ENCODE results near the gene SLFN14. TPM values are rescaled to one million over a fixed set of nuclear protein-coding genes. Genes with fewer than 3 reads are reported as not detected.

The SLFN14 gene
- total and polyA plus RNA-seq, 2 experiments from 2014 or later: 0.10 TPM; not detected in 1

DNA sequence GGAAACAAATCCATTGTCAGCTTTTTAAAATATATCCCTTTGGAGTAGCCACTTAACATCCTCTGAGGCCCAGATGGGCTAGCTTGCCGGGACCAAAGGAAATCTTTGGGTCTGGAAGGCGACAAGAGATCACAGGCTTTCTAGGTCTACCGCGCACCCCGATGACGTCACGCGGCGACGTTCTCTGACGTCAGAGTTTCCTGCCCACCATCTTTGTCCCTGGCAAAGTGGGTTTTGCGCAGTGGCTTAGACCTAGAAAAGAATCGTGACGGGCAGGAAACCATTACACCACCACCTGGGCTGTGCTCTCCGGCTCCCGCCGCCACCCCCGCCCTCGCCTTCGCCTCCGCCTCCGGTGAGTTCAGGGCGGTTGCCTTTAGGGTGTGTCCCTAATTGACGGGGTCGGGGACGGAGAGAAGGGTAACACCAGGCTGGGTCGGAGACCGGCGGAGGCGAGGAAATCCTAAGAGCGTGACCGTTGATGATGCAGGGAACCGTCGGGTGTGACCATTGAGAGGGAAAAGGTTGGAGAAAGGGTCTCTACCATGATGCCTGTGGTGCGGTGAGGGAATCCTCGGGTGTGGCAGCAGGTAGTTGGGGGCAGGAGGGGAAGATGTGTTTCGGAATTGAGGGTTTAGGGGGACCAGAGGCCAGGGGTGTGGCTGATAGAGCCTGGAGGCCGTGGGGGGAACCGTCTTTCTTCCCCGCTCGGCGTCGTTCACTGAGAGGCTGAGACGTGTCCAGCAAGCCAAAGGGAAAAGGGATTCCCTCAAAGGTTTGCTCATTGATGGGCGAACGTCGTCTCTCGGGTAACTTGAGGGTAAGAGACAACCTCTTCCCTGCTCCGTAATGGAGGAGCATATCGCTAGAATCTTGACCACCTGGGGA is 26.7 kb upstream of the SLFN14 start, which contains the start of gene AP2B1:
Gene AP2B1, plus strand, starts transcription at position 249 of the 888 bp plus-strand sequence. CDS start 6,709 bp downstream, outside the sequence.
- Histone ChIP-seq H3K4me2 (peak within 1 kb of the TSS; percentile 67), H3K27me3 (ENCODE audit: insufficient read depth) (no peaks in the 10 kb centered on the region), H4K20me1 (replicated peaks; ENCODE audit: insufficient read depth) (peaks cover 10% of the 10 kb centered on the region; the same call in 1 of the 2 replicates), H2AFZ (peak within 1 kb of the TSS; percentile 92), H3K9me2 (ENCODE audit: insufficient read depth) (no peaks in the 10 kb centered on the region), H3F3A (replicated peaks; ENCODE audit: low read depth) (0 out of 2 replicates have a peak, but pooled peaks cover 4% of the 10 kb centered on the region), H3K27ac (ENCODE audit: low read depth) (peak within 1 kb of the TSS; percentile 100), H3K4me3 (peak within 1 kb of the TSS; percentile 92), H3K4me1 (ENCODE audit: insufficient read depth) (peaks cover 13% of the 10 kb centered on the region), H3K79me2 (replicated peaks; ENCODE audit: insufficient read depth) (peaks cover 47% of the 10 kb centered on the region), H3K36me3 (ENCODE audit: insufficient read depth) (no peaks in the 10 kb centered on the region)
- peak within 1 kb of the TSS; percentile 99 for H3K27ac Mint-ChIP-seq
- peaks cover 2% of the 10 kb centered on the region; the same call in 1 of the 3 replicates for H3K36me3 Mint-ChIP-seq (ENCODE audit: low read depth)
- DNase-seq (ENCODE audit: low spot score): peak; percentile 96
- ATAC-seq: peak; percentile 97
- H3K27me3 Mint-ChIP-seq (ENCODE audit: insufficient read depth, low read depth, poor library complexity): peaks cover 7% of the 10 kb centered on the region
- no peaks in the 10 kb centered on the region for H3K9me3 Mint-ChIP-seq
- TF ChIP-seq, protein P1, sequence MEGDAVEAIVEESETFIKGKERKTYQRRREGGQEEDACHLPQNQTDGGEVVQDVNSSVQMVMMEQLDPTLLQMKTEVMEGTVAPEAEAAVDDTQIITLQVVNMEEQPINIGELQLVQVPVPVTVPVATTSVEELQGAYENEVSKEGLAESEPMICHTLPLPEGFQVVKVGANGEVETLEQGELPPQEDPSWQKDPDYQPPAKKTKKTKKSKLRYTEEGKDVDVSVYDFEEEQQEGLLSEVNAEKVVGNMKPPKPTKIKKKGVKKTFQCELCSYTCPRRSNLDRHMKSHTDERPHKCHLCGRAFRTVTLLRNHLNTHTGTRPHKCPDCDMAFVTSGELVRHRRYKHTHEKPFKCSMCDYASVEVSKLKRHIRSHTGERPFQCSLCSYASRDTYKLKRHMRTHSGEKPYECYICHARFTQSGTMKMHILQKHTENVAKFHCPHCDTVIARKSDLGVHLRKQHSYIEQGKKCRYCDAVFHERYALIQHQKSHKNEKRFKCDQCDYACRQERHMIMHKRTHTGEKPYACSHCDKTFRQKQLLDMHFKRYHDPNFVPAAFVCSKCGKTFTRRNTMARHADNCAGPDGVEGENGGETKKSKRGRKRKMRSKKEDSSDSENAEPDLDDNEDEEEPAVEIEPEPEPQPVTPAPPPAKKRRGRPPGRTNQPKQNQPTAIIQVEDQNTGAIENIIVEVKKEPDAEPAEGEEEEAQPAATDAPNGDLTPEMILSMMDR (conservative IDR thresholded peaks at IDR 0.05; ENCODE audit: low read depth in 2 of 2): no peak
- no peak for TF ChIP-seq REST (IDR thresholded peaks at IDR 0.05; ENCODE audit: unreplicated experiment)
- peak; percentile 75 for TF ChIP-seq POLR2AphosphoS5 (IDR thresholded peaks at IDR 0.05; ENCODE audit: low read depth)
- peak; percentile 100 for TF ChIP-seq CREB1 (CRISPR knock-in tag; IDR thresholded peaks at IDR 0.05; ENCODE audit: low read depth)
- peak; percentile 97 for TF ChIP-seq ETS1 (IDR thresholded peaks at IDR 0.05)
- TF ChIP-seq, protein P2, sequence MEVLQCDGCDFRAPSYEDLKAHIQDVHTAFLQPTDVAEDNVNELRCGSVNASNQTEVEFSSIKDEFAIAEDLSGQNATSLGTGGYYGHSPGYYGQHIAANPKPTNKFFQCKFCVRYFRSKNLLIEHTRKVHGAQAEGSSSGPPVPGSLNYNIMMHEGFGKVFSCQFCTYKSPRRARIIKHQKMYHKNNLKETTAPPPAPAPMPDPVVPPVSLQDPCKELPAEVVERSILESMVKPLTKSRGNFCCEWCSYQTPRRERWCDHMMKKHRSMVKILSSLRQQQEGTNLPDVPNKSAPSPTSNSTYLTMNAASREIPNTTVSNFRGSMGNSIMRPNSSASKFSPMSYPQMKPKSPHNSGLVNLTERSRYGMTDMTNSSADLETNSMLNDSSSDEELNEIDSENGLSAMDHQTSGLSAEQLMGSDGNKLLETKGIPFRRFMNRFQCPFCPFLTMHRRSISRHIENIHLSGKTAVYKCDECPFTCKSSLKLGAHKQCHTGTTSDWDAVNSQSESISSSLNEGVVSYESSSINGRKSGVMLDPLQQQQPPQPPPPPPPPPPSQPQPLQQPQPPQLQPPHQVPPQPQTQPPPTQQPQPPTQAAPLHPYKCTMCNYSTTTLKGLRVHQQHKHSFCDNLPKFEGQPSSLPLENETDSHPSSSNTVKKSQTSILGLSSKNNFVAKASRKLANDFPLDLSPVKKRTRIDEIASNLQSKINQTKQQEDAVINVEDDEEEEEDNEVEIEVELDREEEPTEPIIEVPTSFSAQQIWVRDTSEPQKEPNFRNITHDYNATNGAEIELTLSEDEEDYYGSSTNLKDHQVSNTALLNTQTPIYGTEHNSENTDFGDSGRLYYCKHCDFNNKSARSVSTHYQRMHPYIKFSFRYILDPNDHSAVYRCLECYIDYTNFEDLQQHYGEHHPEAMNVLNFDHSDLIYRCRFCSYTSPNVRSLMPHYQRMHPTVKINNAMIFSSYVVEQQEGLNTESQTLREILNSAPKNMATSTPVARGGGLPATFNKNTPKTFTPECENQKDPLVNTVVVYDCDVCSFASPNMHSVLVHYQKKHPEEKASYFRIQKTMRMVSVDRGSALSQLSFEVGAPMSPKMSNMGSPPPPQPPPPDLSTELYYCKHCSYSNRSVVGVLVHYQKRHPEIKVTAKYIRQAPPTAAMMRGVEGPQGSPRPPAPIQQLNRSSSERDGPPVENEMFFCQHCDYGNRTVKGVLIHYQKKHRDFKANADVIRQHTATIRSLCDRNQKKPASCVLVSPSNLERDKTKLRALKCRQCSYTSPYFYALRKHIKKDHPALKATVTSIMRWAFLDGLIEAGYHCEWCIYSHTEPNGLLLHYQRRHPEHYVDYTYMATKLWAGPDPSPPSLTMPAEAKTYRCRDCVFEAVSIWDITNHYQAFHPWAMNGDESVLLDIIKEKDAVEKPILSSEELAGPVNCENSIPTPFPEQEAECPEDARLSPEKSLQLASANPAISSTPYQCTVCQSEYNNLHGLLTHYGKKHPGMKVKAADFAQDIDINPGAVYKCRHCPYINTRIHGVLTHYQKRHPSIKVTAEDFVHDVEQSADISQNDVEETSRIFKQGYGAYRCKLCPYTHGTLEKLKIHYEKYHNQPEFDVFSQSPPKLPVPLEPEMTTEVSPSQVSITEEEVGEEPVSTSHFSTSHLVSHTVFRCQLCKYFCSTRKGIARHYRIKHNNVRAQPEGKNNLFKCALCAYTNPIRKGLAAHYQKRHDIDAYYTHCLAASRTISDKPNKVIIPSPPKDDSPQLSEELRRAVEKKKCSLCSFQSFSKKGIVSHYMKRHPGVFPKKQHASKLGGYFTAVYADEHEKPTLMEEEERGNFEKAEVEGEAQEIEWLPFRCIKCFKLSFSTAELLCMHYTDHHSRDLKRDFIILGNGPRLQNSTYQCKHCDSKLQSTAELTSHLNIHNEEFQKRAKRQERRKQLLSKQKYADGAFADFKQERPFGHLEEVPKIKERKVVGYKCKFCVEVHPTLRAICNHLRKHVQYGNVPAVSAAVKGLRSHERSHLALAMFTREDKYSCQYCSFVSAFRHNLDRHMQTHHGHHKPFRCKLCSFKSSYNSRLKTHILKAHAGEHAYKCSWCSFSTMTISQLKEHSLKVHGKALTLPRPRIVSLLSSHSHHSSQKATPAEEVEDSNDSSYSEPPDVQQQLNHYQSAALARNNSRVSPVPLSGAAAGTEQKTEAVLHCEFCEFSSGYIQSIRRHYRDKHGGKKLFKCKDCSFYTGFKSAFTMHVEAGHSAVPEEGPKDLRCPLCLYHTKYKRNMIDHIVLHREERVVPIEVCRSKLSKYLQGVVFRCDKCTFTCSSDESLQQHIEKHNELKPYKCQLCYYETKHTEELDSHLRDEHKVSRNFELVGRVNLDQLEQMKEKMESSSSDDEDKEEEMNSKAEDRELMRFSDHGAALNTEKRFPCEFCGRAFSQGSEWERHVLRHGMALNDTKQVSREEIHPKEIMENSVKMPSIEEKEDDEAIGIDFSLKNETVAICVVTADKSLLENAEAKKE (CRISPR knock-in tag; IDR thresholded peaks at IDR 0.05): no peak
- no peak for TF ChIP-seq NANOG (IDR thresholded peaks at IDR 0.05; ENCODE audit: borderline replicate concordance)
- TF ChIP-seq EZH2phosphoT487 (IDR thresholded peaks at IDR 0.05; ENCODE audit: unreplicated experiment): no peak
- TF ChIP-seq EZH2 (IDR thresholded peaks at IDR 0.05; ENCODE audit: low read depth, unreplicated experiment): no peak
- TF ChIP-seq STAT1 (IDR thresholded peaks at IDR 0.05; ENCODE audit: unreplicated experiment): no peak
- TF ChIP-seq ZNF331 (CRISPR knock-in tag; IDR thresholded peaks at IDR 0.05; ENCODE audit: low read depth): 0 out of 2 replicates have a peak, but pooled peaks have one; percentile 25
- no peak for TF ChIP-seq JUNB (IDR thresholded peaks at IDR 0.05; ENCODE audit: unreplicated experiment)
- no peak for TF ChIP-seq ZNF114 (CRISPR knock-in tag; IDR thresholded peaks at IDR 0.05)
- peaks cover 17% of the 10 kb centered on the region for H3K4me1 Mint-ChIP-seq
- H3K4me3 Mint-ChIP-seq: peak within 1 kb of the TSS; percentile 99
